Neural crest cell (in vitro differentiated cells): ENCODE data around the gene UQCRQ. TPM values are rescaled to one million over a fixed set of nuclear protein-coding genes. Genes with fewer than 3 reads are reported as not detected.

ENCODE experiments used
- DNase-seq: peaks from one replicate; pipeline ENCODE4 v3.0.0; 2021; ENCODE audit warnings: low read depth, mixed read lengths, low spot score
- H3K27ac Mint-ChIP-seq: one replicate; pipeline ENCODE4 v1.8.0; 2021; ENCODE audit warnings: mild to moderate bottlenecking, mixed read lengths; ENCODE audit not compliant: unreplicated experiment
- H3K27me3 Mint-ChIP-seq: 2 replicates; pipeline ENCODE4 v1.8.0; 2021; ENCODE audit warnings: low read depth, mild to moderate bottlenecking, mixed read lengths
- H3K36me3 Mint-ChIP-seq: 2 replicates; pipeline ENCODE4 v1.8.0; 2021; ENCODE audit warnings: low read depth, mild to moderate bottlenecking, mixed read lengths
- H3K4me1 Mint-ChIP-seq: 2 replicates; pipeline ENCODE4 v1.8.0; 2021; ENCODE audit warnings: mixed read lengths
- H3K4me3 Mint-ChIP-seq: one replicate; pipeline ENCODE4 v1.8.0; 2021; ENCODE audit warnings: mild to moderate bottlenecking, mixed read lengths
- H3K9me3 Mint-ChIP-seq: 2 replicates; pipeline ENCODE4 v1.8.0; 2021; ENCODE audit warnings: mixed read lengths
- CTCF ChIP-seq: fragments of 200-600 bp; sonication (generic); conservative IDR thresholded peaks from 2 replicates; pipeline ENCODE4 v1.5.0; 2021; ENCODE audit warnings: antibody characterized with exemption, mild to moderate bottlenecking
- total RNA-seq: library from RNA; stranded (reverse); gene quantifications from 2 replicates; pipeline ENCODE4 v1.2.1, GENCODE V29; 2021

Gene UQCRQ
- total RNA-seq, 1 donor from 2014 or later: 293 TPM

- Mint-ChIP-seq H3K9me3 (no peaks in the 10 kb centered on the region), H3K4me1 (peaks cover 14% of the 10 kb centered on the region), H3K27me3 (no peaks in the 10 kb centered on the region), H3K4me3 (no peak overlapping the region), H3K27ac (peak overlapping the region; percentile 12), H3K36me3 (peaks cover 18% of the 10 kb centered on the region)
- DNase-seq: no peak
- no peak for TF ChIP-seq CTCF
Observed at GRCh38 chr5:132889501-132889900, 23.1 kb downstream of the UQCRQ start.

- H3K36me3 Mint-ChIP-seq: peaks cover 16% of the 10 kb centered on the region
- H3K27me3 Mint-ChIP-seq: no peaks in the 10 kb centered on the region
- no peak overlapping the region for H3K4me3 Mint-ChIP-seq
- H3K27ac Mint-ChIP-seq: peak overlapping the region; percentile 13
- DNase-seq: no peak
- no peak for TF ChIP-seq CTCF
- peaks cover 5% of the 10 kb centered on the region for H3K4me1 Mint-ChIP-seq
- no peaks in the 10 kb centered on the region for H3K9me3 Mint-ChIP-seq
Observed at GRCh38 chr5:132890817-132891216, 24.4 kb downstream of the UQCRQ start.

GRCh38 chr5:132895719-132896305 is 29.4 kb downstream of the UQCRQ start:
- Mint-ChIP-seq H3K27me3 (no peaks in the 10 kb centered on the region), H3K27ac (no peak overlapping the region), H3K4me1 (no peaks in the 10 kb centered on the region), H3K4me3 (no peak overlapping the region), H3K36me3 (peaks cover 16% of the 10 kb centered on the region), H3K9me3 (no peaks in the 10 kb centered on the region)
- no peak for TF ChIP-seq CTCF
- DNase-seq: no peak

- H3K4me1 Mint-ChIP-seq: no peaks in the 10 kb centered on the region
- TF ChIP-seq CTCF: no peak
- H3K27ac Mint-ChIP-seq: no peak overlapping the region
- H3K9me3 Mint-ChIP-seq: no peaks in the 10 kb centered on the region
- DNase-seq: no peak
- H3K36me3 Mint-ChIP-seq: peaks cover 16% of the 10 kb centered on the region
- H3K4me3 Mint-ChIP-seq: no peak overlapping the region
- H3K27me3 Mint-ChIP-seq: no peaks in the 10 kb centered on the region
Observed at GRCh38 chr5:132896685-132897084, 30.2 kb downstream of the UQCRQ start.

GRCh38 chr5:132898094-132898493 is 31.7 kb downstream of the UQCRQ start:
- Mint-ChIP-seq H3K9me3 (no peaks in the 10 kb centered on the region), H3K36me3 (peaks cover 16% of the 10 kb centered on the region), H3K27me3 (no peaks in the 10 kb centered on the region), H3K4me1 (no peaks in the 10 kb centered on the region), H3K4me3 (no peak overlapping the region), H3K27ac (no peak overlapping the region)
- no peak for TF ChIP-seq CTCF
- no peak for DNase-seq
